Activated T-cell treated with anti-CD3 and anti-CD28 coated beads for 4 hours (primary cell): ENCODE measurements around the gene ADAMTS7.
"Not testable (repeated sequence)": the region's sequence is repeated elsewhere in the genome, so short reads cannot be mapped to it uniquely, and the experiment has no call there.

Source experiments
- DNase-seq: peaks from one replicate; pipeline ENCODE4 v3.0.0-alpha.2; 2020

The ADAMTS7 gene

DNA sequence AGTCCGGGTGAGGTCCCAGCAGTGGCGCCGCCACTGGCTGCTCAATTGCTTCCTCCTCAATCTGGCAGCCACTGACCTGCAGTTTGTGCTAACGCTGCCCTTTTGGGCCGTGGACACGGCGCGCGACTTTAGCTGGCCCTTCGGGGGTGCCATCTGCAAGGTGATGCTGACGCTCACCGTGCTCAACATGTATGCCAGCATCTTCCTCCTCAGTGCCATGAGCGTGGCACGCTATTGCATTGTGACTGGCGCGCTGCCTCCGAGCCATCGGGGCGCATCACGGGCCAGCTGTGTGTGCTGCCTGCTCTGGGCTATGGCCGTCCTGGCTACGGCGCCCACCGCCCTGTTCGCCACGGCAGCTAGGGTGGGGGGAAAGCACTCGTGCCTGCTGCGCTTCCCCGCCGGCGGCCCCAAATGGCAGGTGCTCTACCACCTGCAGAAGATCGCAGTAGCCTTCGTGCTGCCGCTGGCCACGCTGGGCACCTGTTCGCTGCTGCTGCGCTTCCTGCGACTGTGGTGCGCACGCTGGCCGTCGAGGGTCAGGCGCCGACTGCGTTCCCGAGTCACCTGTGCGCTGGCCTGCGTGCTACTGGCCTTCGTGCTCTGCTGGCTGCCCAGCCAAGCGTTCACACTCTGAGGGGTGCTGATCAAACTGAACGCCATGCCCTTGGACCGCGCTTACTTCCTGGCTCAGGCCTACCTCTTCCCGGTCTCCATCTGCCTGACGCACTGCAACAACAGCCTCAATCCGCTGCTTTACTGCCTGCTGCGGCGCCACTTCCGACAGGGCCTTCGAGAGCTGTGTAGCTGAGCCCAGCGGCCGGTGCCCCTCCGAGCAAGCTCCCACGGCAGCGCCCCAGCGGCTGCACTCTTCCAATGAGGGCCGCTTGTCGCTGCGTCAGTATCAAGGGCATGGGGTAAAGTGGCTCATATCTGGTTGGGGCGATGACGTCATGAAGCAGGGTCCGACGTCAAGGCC, 20.3 kb upstream of the ADAMTS7 start:
- DNase-seq, result no peak

DNA sequence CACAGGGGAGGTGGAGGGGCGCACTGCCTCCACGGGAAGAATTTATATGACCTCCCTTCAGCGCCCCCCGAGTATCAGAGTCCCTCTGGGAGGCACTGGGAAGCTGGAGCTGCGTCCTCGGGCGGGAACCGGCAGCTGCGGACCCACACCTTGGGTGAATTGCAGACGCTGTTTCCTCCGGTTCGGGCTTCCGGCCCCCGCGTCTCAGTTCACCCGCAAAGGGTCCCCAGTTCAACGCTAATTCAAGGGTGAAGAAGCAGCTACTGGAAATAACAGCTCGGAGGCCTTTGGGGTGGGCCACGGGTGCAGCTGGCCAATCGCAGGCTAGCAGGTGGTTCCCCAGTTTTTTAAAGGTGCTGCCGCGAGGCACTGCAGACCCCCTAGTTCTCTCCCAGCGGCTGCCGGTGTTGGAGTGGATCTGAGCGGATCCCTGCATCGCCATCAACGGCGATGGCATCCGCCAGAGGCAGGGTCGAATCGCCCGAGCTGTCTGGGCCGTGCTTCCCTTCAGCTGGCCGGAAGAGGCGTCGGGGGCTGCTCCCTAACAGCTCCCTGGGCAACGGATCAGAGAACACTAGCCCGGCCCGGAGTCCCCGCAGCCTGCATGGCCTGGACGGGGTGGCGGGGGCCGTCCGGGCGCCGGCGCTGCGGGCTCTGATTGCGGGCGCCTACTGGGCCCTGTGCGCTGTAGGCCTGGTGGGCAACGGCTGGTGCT, 19.4 kb upstream of the ADAMTS7 start:
- DNase-seq, result no peak

DNA sequence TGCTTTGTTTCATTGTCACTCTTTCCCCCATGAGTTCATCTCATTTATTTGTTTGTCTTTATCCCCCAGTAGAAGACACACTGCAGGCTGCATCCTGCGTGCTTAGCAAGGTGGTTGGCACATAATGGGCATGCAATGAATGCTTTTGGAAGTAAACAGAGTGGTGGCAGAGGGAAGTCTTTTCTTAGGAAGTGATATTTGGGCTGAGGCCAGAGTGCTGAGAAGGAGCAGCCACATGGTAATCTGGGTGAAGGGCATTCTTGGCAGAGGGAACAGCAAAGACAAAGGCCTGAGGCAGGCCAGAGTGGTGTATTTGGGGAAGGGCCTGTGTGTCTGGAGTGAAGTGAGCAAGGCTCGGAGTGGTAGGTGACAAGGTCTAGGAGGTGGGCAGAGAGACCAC, 17.7 kb upstream of the ADAMTS7 start:
- DNase-seq, result no peak

GRCh38 chr15:78822514-78822913, 11.2 kb upstream of the ADAMTS7 start:
- DNase-seq, result no peak

- no peak for DNase-seq
Observed at GRCh38 chr15:78811825-78812183, 540 bp upstream of the ADAMTS7 start.

- DNase-seq, result no peak
Observed at GRCh38 chr15:78810362-78811123, 721 bp downstream of the ADAMTS7 start.

GRCh38 chr15:78810003-78810361, 1.3 kb downstream of the ADAMTS7 start:
- no peak for DNase-seq

DNA sequence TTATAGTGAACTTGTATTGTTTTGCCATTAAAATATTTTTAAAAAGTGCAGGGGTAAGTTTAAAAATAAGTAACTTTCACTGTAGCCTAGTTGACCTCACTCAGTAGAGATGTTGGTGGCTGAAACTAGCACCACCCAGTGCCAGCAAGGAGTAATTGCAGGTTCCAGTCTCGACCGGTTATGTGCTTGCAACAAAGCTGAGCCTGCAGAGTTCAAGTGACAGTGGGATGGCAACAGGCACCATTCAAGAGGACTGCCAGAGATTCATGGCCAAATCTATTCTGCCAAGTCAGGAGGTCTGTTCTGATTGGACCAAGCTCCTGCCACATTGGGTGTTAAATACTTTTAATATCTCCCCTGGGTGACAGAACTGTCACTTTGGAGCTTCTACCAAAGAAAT, 2.7 kb downstream of the ADAMTS7 start:
- no peak for DNase-seq

DNA sequence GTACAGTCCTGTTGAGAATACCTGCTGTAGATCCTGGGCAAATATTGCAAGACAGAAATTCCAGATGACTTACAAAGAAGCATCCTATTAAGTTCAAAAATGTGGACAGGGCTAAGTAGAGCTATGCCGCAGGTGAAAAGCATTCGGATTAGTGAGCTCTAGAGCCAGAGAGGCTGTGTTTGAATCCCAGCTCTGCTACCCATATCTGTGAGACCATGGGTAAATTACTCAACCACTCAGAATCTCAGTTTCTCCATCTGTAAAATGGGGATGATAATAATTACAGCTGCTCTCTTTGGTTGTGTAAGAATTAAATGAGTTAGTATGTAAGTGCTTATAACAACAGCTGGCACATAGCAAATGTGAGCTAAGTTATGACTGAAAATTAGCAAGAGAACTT, 3.9 kb downstream of the ADAMTS7 start:
- DNase-seq, result no peak

GRCh38 chr15:78804391-78804792, 6.9 kb downstream of the ADAMTS7 start:
- DNase-seq, result no peak

DNA sequence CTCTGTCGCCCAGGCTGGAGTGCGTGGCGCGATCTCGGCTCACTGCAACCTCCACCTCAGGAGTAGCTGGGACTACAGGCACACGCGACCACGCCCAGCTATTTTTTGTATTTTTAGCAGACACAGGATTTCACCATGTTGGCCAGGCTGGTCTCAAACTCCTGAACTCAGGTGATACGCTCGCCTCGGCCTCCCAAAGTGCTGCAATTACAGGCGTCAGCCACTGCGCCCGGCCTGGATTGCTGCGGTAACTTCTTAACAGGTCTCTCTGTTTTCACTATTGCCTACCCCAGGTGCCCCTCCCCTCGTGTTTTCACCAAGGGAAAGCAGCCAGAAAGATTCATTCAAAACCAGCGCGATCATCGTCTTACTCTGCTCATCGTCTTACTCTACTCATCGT, 10.5 kb downstream of the ADAMTS7 start:
- no peak for DNase-seq

DNA sequence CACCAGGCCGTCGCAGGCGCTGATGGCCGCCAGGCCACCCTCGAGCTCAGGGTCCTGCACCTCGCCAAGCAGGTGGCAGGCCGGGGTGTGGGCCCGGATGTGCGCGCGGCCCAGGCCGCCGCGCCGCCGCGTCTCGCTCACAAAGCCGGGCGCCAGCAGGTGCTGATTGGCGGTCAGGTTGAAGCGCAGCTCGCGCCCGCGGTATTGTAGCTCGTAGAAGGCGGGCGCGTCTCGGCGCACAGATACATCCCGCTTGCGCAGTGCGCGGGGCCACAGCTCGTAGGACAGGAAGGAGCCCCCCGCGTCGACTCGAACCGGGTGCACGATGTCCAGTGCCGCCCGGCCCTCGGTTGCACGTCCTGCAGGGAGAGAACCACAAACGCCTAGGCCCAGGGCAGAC, 11.1 kb downstream of the ADAMTS7 start:
- DNase-seq, result no peak

DNA sequence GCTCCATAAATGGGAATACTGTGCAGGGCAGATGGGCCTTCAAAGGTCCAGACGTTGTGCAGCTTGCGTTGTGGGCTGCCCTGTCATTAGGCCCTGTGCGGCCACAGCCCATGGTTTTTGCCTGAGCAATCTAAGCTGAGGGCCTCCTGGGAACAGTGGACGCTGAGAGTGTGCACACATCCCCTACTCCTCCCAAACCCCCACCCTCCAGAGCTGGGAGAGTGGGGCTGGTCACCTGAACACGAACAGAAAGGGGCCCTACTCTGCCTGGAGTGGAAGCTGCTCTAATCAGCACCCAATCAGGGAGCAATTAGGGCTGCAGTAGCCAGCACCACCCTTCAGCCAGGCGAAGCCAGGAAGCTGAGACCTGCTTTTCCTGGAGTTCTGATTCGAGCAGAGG, 12.2 kb downstream of the ADAMTS7 start:
- not testable (repeated sequence) for DNase-seq

GRCh38 chr15:78798355-78798754, 12.9 kb downstream of the ADAMTS7 start:
- not testable (repeated sequence) for DNase-seq

GRCh38 chr15:78797951-78798350, 13.3 kb downstream of the ADAMTS7 start:
- no peak for DNase-seq

DNA sequence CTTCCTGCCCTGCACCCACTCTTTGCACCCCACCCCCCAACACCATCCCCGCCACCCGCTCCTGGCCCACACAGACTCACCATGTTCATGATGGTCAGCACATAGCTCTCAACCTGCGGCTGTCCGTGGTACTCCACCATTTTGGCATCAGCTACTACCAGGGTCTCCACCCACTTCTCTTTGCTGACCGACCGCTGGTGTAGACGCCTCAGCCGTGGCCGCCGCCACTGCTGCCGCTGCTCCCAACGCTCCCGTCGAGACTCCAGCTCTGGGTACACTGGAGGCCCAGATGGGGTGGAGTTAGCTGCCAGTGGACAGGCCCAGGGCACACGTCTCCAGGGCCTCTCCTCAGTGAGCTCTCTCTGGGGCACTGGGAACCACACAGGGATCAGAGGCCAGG, 14.8 kb downstream of the ADAMTS7 start:
- DNase-seq, result no peak

- no peak for DNase-seq
Observed at GRCh38 chr15:78795043-78795442, 16.2 kb downstream of the ADAMTS7 start.

GRCh38 chr15:78794446-78794845, 16.8 kb downstream of the ADAMTS7 start:
- not testable (repeated sequence) for DNase-seq

DNA sequence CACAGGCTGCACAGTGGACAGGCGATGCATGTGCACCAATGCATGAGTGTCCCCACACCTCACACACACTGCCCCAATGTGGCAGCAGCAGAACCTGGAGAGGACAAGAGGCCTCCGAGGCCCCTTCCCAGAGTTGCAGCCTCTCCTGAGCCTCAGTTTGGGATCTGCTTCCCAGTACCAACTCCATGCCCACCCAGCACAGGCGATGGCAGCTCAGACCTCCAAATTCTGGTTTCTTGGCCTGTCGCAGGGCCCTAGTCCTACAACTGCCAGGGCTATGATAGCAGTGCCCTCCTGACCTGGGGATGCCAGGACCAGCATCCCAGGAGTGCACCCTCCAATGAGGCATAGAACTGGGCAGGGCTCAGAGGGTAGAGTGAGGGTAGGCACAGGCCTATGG, 19.9 kb downstream of the ADAMTS7 start:
- DNase-seq, result no peak

DNA sequence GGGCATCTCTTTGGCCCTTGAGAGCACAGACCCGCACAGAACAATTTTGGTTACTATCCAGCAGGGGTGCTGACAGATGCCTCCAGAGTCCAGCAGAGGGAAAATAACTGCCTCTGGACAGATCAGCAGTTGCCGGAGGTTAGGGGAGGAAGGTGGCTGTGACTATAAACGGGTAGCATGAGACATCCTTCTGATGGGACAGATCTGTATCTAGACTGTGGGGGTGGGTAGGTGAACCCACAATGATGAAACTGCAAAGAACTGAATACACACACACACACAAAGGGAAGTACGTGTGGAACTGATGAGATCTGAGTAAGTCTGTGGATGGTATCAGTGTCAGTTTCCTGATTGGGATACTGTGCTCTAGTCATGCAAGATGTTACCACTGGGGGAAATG, 21.2 kb downstream of the ADAMTS7 start:
- DNase-seq, result no peak

DNA sequence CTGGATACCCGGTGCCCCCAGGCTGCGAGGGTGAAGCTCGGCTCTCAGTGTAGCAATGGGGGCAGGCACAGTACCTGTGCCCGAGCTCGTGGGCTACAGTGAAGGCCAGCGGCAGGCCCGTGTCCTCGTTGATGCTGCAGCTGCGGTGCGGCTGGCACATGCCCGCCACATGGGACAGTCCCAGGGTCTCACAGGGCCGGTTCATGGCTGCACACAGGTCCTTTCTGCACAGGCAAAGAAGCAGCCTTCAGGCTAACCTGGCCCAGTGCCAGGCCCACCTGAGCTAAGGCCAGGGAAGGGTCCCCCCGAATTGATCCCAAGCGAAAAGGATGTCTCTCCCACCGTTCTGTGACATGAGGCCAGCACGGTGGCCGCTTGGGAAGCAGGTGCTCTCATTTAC, 21.6 kb downstream of the ADAMTS7 start:
- DNase-seq, result no peak

GRCh38 chr15:78788016-78788660, 23.1 kb downstream of the ADAMTS7 start:
- DNase-seq, result no peak

GRCh38 chr15:78782402-78782801, 28.9 kb downstream of the ADAMTS7 start:
- not testable (repeated sequence) for DNase-seq
